HG03066 (cell line): ENCODE measurements around the gene VPS18.

Experiments used
- ATAC-seq: cut with Tn5 transposase; IDR thresholded peaks from one replicate; pipeline ENCODE4 v1.9.1; 2021; ENCODE audit warnings: low read depth; ENCODE audit not compliant: unreplicated experiment

VPS18 gene

GRCh38 chr15:40918146-40918798 lies 24.0 kb downstream of the VPS18 start:
- ATAC-seq = no peak

- no peak for ATAC-seq
Measured at GRCh38 chr15:40918799-40919392, 24.6 kb downstream of the VPS18 start.

GRCh38 chr15:40921949-40922607 lies 27.8 kb downstream of the VPS18 start:
- no peak for ATAC-seq

- no peak for ATAC-seq
Measured at GRCh38 chr15:40922608-40923005, 28.4 kb downstream of the VPS18 start.

- ATAC-seq = no peak
Measured at GRCh38 chr15:40923551-40923950, 29.3 kb downstream of the VPS18 start.

- ATAC-seq = no peak
Measured at GRCh38 chr15:40925495-40925862, 31.2 kb downstream of the VPS18 start.

- no peak for ATAC-seq
Measured at GRCh38 chr15:40925863-40926658, 31.8 kb downstream of the VPS18 start.

GRCh38 chr15:40926659-40927494 lies 32.6 kb downstream of the VPS18 start:
- ATAC-seq = no peak

GRCh38 chr15:40927495-40927872 lies 33.2 kb downstream of the VPS18 start:
- ATAC-seq = no peak

GRCh38 chr15:40927873-40928806 lies 33.9 kb downstream of the VPS18 start:
- ATAC-seq = no peak

GRCh38 chr15:40928821-40929659 lies 34.8 kb downstream of the VPS18 start, which contains the start of gene DLL4:
DLL4 (plus strand) TSS chr15:40929340; CDS start chr15:40929669, 329 bp downstream.
- no peak for ATAC-seq

GRCh38 chr15:40929660-40930429 lies 35.6 kb downstream of the VPS18 start:
- no peak for ATAC-seq

- no peak for ATAC-seq
Measured at GRCh38 chr15:40930430-40931299, 36.4 kb downstream of the VPS18 start.

GRCh38 chr15:40931300-40932142 lies 37.3 kb downstream of the VPS18 start:
- ATAC-seq = no peak

GRCh38 chr15:40932156-40932555 lies 37.9 kb downstream of the VPS18 start:
- no peak for ATAC-seq
